NCI-H2171 (cell line): ENCODE results near the gene FHOD1.

Experiments used
- DNase-seq: peaks from one replicate; lab custom pipeline; 2025; lab: John Stamatoyannopoulos, UW

FHOD1 gene

DNA sequence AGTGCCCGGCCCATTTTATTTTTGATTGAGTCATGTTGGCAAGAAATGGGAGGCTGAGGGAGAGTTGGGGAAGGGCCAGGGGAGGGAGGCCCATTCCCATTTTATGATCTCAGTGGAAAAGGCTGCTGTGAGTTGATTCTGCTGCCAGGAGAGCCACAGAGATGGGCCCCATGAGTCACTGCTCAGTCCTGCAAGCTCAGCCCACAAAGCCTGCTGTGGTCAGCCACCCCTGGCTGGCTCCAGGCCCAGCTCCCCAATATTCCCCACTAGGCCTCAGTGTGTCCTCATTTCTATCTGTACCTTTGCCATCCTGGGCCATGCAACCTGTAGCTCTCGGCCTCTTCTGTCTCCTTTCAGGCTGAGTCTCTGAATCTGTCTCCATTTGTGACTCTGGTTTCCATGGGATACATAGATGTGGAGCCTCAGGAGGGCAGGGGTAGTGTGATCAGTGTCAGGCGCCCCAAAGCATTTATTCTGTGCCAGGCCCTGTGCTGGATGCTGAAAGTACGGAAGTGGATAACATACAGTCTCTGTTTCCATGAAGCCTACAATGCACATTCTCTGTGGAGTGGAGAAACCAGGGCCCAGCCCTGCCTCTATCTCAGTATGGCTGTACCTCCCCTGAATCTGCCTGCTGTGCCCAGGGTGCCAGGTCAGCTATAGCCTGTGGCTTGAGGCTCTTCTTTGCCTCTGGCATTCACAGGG is 30.2 kb upstream of the FHOD1 start:
- DNase-seq = no peak

- no peak for DNase-seq
These were observed 28.0 kb upstream of the FHOD1 start for GRCh38 chr16:67275321-67275720.

DNA sequence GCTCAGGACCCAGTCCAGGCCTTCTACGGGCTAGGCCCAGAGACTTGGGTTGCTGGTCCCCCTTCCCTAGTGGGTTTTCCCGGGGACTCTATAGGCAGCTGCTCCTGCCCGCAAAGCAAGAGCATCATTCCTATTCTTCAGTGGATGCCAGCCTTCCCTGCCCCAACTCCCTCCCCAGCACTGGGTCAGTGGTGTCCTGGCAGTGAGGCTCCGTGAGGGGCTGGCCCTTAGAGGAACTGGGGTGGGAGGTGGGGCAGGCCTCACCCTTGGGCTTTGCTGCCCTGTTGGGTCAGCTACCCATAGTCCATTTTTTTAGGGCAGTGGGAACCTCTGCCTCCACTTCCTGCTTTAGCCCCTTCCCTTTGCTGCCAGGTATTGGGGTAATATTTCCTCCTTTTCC is 24.2 kb upstream of the FHOD1 start:
- no peak for DNase-seq

GRCh38 chr16:67270931-67271338 is 23.7 kb upstream of the FHOD1 start:
- no peak for DNase-seq

GRCh38 chr16:67269766-67270165 is 22.5 kb upstream of the FHOD1 start:
- no peak for DNase-seq

- no peak for DNase-seq
These were observed 20.9 kb upstream of the FHOD1 start for GRCh38 chr16:67268136-67268579.

- DNase-seq = no peak
These were observed 18.6 kb upstream of the FHOD1 start for GRCh38 chr16:67265834-67266233.

DNA sequence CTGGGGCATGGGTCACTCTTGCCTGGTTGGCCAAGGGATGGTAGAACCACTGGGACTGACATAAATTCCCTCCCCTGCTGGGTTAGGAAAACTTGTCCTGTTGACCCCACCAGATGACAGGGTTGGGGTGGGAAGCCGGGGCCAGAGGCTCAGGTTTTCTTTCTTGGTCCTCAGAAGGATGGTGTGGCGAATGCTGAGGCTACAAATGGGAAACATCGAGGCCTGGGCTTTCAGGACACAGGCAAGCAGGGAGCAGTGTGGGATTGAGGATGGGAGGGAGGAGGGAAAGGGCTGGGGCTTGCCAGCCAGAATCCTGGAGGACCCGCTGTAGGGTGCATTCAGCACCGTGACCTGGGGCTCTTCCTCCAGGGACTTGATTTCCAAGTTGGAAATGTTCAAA is 17.6 kb upstream of the FHOD1 start:
- DNase-seq = no peak

GRCh38 chr16:67264277-67264676 is 17.0 kb upstream of the FHOD1 start:
- no peak for DNase-seq

DNA sequence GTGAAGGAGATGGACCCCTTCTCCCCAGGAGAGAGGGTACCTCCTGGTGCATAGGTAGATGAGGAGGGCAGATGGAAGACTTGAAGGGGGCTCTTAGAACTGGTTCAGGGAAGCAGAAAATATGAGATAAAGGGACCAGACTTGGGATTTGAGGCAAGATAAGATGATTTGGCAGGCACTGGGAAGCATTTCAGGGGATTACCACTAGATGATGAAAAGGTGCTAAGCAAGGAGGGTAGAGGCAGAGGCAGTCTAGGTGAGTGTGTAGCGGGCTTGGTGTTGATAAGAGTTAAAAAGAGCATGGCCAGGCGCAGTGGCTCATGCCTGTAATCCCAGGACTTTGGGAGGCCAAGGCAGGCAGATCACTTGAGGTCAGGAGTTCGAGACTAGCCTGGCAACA is 15.9 kb upstream of the FHOD1 start:
- DNase-seq = no peak

- peak; percentile 42 for DNase-seq
These were observed 13.3 kb upstream of the FHOD1 start for GRCh38 chr16:67260426-67261063.

GRCh38 chr16:67259705-67260104 is 12.4 kb upstream of the FHOD1 start:
- no peak for DNase-seq

GRCh38 chr16:67258161-67258835 is 11.0 kb upstream of the FHOD1 start:
- no peak for DNase-seq

GRCh38 chr16:67257486-67258160 is 10.3 kb upstream of the FHOD1 start:
- DNase-seq = no peak

GRCh38 chr16:67256701-67257230 is 9.5 kb upstream of the FHOD1 start:
- no peak for DNase-seq

- DNase-seq = no peak
These were observed 8.4 kb upstream of the FHOD1 start for GRCh38 chr16:67255553-67256221.

- no peak for DNase-seq
These were observed 7.7 kb upstream of the FHOD1 start for GRCh38 chr16:67254801-67255552.

DNA sequence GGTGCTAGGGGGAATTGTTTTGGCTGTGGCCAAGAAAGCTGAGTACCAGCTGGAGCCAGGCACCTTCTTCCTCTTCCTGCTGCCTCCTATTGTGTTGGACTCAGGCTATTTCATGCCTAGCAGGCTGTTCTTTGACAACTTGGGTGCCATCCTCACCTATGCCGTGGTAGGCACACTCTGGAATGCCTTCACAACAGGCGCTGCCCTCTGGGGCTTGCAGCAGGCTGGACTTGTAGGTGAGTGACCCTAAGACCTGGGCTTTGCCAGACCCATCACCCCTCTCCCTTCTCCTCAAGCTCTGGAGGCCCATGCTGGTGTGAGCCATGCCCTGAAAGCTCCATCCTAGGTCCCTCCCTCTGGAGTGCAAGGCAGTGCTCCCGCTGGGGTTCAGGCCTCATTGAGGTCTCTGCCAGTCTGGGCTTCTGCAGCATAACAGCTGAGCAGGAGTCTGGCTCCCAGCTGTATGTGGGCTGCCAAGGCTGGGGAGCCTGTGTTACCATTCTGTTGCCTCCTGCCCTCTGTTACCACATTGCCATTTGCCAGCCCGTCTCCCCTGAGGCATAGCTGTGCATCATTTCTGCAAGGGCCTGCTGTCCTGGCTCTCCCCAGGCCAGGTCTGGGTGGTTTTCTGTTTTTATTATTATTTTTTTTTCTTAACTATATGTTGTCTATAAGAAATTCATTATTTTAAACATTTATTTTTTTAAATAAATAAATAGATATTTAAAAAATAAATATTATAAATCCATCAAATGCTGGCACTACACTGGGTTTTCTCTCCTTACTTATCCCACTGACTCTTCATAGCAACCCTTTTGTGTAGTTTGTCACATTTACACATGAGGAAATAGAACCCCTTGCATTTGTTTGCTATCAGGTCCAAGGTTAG is 5.6 kb upstream of the FHOD1 start:
- no peak for DNase-seq

- no peak for DNase-seq
These were observed 2.7 kb upstream of the FHOD1 start for GRCh38 chr16:67250045-67250327.
